GM12864 (cell line): ENCODE results near the gene PAFAH1B2.
"Not testable (repeated sequence)": the region's sequence is repeated elsewhere in the genome, so short reads cannot be mapped to it uniquely, and the experiment has no call there.

ENCODE experiments used
- DNase-seq: peaks from one replicate; pipeline ENCODE4 v3.0.0-alpha.2; 2011; ENCODE audit warnings: low read depth
- H3K4me3 ChIP-seq: 2 replicates; pipeline ENCODE4 v1.5.1; 2011; ENCODE audit warnings: mild to moderate bottlenecking, low read depth, low read length, control low read depth
- TF ChIP-seq, protein P1 (sequence below): IDR thresholded peaks from 2 replicates; pipeline ENCODE4 v1.5.1; 2011; ENCODE audit warnings: low read depth, mild to moderate bottlenecking, moderate library complexity, low read length, control low read depth, inconsistent platforms; ENCODE audit errors: missing control alignments

Gene PAFAH1B2

DNA sequence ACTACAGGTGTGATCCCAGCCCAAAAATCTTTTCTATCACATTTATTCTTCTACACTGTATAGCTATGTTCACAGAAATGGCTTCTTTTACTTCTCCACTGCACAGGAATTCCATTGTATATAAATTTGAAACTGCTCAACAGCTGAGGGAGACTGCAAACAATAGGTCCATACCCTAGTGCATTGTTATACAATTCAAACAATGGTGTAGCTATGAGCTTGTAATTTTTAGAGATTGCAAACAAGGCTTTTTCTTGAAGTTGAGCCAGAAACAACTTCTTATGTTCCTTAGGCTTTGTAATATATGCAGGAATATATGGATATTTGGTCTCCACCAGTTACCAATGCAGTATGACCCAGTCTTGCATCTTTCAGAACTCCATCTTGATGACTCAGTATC is 26.4 kb upstream of the PAFAH1B2 start:
- no peak overlapping the region for H3K4me3 ChIP-seq
- TF ChIP-seq, protein P1, sequence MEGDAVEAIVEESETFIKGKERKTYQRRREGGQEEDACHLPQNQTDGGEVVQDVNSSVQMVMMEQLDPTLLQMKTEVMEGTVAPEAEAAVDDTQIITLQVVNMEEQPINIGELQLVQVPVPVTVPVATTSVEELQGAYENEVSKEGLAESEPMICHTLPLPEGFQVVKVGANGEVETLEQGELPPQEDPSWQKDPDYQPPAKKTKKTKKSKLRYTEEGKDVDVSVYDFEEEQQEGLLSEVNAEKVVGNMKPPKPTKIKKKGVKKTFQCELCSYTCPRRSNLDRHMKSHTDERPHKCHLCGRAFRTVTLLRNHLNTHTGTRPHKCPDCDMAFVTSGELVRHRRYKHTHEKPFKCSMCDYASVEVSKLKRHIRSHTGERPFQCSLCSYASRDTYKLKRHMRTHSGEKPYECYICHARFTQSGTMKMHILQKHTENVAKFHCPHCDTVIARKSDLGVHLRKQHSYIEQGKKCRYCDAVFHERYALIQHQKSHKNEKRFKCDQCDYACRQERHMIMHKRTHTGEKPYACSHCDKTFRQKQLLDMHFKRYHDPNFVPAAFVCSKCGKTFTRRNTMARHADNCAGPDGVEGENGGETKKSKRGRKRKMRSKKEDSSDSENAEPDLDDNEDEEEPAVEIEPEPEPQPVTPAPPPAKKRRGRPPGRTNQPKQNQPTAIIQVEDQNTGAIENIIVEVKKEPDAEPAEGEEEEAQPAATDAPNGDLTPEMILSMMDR: no peak
- DNase-seq: no peak

DNA sequence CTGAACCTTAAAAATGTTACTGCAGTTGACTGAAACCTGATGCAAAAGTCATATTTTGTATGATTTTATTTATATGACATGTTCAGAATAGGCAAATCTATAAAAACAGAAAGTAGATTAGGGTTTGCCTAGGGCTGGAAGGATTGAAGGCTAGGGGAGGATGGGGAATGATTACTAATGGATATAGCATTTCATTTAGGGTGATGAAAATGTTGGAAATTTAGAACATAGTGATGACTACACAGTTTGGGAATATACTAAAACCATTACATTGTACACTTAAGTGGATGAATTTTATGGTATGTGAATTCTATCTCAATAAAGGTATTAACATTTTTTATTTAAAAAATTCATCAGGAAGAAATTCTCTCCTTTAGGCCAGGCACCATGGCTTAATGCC is 22.9 kb upstream of the PAFAH1B2 start:
- TF ChIP-seq, protein P1: no peak
- no peak overlapping the region for H3K4me3 ChIP-seq
- DNase-seq: no peak

DNA sequence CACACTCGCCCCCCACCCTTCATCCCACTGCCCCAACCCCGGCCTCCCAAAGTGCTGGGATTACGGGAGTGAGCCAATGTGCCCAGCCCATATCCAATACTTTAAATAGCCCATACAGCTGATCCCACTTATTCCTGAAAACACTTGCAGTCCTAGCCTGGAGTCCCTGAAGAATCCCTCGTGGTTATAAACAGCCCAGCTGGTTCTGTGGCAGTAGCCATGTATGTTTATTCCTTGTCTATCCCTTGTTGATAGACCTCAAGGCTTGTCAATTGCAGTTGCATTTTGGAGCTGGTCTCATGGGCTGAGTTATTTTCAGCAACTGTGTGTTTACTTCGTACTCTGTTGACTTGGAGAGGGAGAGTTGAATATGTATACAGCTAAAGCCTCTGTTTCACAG is 21.5 kb upstream of the PAFAH1B2 start:
- no peak for DNase-seq
- no peak overlapping the region for H3K4me3 ChIP-seq
- TF ChIP-seq, protein P1: no peak

DNA sequence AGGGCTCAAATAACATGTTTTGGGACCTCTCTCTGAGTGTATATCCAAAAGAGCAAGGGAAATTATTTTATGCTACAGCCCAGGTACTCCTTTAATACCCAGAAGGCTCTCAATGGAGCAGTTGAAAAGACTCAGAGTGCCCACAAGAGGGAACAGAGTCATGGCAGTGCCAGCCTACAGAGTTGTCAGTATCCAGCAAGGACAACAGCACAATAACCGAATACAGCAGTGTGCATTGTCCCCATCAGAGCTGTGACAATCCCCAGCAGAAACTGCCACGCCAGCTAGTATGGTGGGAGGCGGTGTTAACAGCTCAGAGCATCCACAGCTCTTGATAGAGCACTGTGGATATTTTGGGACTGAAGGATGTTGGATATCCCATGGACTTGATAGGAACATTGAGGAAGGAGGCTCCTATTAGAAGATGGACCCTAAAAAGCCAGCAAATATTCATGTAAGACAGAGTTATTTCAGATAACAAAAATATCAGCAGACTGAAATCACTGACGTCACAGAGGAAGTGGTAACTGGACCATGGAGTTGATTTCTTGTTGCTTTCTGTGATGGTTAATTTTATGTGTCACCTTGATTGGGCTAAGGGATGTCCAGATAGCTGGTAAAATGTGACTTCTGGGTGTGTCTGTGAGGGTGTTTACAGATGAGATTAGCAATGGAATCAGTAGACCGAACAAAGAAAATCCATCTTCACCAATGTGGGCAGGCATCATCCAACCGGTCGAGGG is 17.7 kb upstream of the PAFAH1B2 start:
- no peak for DNase-seq
- H3K4me3 ChIP-seq: no peak overlapping the region
- TF ChIP-seq, protein P1: no peak

DNA sequence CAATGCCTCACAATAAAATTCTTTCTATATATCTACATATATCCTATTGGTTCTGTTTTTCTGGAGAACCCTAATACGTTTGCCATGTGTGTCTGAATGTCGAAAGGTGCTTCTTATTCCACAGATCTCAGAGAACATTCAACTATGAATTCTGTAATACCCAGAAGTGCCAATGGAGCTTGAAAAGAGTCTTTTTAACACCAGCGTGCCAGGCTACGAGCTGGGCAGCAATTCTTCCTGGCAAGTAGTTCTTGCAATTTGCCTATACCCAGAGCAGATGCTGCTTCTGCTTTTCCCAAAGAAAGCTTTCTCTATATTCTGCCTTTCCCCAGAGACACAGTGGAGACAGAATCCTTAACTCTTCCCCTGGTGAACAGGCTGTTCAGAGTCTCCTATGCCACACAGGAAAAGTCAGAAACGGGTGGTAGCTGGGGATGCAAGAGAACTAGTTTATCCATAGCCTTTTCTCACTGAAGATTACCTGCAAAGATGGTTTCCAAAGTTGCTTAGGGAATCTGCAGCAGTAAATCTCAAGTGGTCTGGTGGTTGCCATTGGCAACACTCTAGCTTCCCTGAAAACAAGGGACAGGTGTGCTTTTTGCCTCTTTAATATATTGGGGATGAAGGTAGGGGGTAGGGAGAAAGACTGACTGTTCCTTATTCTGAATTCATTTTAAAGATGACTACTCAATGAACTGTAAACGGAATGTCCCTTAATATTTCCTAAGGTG is 16.8 kb upstream of the PAFAH1B2 start:
- no peak overlapping the region for H3K4me3 ChIP-seq
- DNase-seq: no peak
- TF ChIP-seq, protein P1: no peak

DNA sequence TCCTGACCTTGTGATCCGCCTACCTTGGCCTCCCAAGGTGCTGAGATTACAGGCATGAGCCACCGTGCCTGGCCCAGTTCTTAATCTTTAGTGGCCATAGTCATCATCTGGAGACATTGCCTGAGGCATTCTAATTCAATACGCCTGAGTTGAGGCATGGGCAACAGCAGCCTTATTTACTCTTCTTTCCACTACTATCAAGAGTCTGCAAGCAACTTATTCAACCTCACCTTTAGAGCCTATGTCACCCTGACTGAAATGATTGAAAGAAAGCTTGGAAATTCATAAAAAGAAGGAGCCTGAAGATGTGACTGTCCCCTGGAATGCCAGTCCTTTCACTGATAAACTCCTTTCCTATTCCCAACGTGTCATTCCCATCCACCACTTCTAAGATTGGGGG is 15.8 kb upstream of the PAFAH1B2 start:
- TF ChIP-seq, protein P1: no peak
- H3K4me3 ChIP-seq: no peak overlapping the region
- DNase-seq: no peak

DNA sequence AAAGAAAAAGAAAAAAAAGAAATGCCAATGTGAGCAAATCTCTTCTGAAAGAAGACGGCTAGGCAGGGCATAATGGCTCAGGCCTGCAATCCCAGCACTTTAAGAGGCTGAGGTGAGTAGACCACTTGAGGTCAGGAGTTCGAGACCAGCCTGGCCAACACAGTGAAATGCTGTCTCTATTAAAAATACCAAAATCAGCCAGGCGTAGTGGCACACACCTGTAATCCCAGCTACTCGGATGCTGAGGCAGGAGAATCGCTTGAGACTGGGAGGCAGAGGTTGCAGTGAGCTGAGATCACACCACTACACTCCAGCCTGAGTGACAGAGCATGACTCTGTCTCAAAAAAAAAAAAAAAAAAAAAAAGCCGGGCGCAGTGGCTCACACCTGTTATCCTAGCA is 13.7 kb upstream of the PAFAH1B2 start:
- H3K4me3 ChIP-seq, DNase-seq: not testable (repeated sequence)
